Measurements from ENCODE around the gene OR6C4.
A peak's percentile ranks its signal among the peaks of the same experiment; 100 is the strongest.
"Not testable (repeated sequence)": the region's sequence is repeated elsewhere in the genome, so short reads cannot be mapped to it uniquely, and the experiment has no call there.

OR6C4 gene

GRCh38 chr12:55549302-55549701, at the start of gene OR6C4:
OR6C4 (plus strand) TSS chr12:55549602; CDS start chr12:55551227, 1,625 bp downstream.
- no peak for DNase-seq

DNA sequence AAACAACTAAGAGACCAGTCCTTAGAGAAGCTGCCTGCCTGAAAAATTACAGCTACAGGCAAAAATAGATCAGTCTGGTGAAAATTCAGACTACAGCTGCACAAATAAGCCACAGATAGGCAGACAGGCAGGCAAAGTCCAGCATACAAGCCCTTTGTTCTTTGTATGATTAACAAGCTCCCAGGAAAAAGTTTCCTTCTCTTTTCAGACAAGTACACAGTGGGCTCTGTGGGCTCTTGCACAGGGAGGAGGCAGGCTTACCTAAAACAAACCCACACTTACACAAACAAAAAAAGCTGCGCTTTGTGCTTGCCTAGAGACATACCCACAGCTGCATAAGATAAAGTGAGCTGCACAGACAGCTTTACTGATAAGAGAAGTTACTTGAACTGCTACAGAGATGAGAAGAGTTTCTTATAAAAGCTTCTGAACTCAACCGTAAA, 49.6 kb upstream of the OR6C4 start:
- DNase-seq: no peak

GRCh38 chr12:55501601-55502000, 47.8 kb upstream of the OR6C4 start:
- DNase-seq: no peak

DNA sequence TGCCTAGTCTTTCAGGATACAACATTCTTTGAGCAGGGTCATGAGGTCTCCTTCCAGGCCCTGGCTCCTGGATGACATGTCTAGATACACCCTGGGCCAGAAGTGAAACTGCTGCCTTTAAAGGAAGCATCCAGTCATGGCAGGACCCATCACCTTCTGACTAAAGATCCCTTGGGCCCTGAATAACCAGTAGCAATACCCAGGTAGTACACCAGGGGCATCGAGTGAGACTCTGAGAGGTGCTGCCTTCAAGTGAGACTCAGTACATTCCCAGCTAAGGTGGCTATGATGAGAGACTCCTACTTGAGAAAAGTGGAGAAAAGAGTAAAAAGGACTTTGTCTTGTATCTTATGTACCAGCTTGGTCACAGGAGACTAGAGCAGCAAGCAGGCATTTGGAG, 33.7 kb upstream of the OR6C4 start:
- DNase-seq: no peak

- peak; percentile 56 for DNase-seq
Measured at GRCh38 chr12:55516391-55516790, 33.0 kb upstream of the OR6C4 start.

GRCh38 chr12:55548235-55548634, 1.2 kb upstream of the OR6C4 start:
- peak; percentile 52 for DNase-seq

DNA sequence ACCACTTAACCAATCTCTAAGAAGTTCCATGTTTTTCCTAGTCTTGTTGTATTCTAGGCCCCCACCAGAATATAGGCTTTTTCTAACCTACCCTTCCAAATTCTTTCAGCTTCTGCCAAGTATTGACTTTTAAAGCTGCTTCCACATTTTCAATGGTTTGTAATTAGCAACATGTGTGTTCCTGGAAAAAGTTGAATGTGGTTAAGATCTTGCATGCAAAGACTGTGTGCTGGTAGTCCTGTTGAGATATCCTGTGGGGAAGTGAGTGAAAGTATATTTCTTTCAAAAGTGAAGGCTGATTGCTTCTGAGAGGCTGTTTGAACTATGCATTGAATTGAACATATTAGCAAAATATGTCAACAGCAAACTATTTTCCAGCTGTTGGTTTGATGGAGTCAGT, 646 bp upstream of the OR6C4 start:
- peak; percentile 67 for DNase-seq

DNA sequence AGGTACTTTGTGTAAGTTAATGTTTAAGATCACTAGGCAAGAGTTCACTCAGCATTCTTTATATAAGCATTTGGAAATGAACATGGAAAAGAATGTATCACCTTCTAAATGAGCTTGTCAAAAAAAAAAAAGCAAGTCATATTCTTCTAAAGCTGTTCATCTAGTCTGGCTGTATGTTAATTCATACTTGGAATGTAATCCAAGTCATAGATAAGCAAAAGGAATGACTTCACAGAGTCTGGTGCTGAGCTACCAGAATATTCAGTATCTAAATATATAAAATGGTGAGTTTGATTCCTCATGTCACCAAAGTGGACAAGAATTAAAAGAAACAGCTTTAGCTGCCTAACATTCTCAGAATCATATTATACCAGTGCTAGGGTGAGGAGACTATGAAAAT, 4.9 kb downstream of the OR6C4 start:
- no peak for DNase-seq

- DNase-seq: not testable (repeated sequence)
Measured at GRCh38 chr12:55570060-55570459, 20.7 kb downstream of the OR6C4 start.

DNA sequence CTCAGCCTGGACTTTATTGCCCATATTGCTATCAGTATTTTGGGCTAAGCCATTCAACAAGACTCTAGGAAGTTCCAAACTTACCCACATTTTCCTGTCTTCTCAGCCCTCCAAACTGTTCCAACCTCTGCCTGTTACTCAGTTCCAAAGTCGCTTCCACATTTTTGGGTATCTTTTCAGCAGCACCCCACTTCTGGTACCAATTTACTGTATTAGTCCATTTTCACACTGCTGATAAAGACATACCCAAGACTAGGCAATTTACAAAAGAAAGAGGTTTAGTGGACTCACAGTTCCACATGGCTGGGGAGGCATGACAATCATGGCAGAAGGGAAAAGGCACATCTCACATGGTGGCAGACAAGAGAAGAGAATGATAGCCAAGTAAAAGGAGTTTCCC, 21.3 kb downstream of the OR6C4 start:
- not testable (repeated sequence) for DNase-seq

- DNase-seq: no peak
Measured at GRCh38 chr12:55572168-55572567, 22.8 kb downstream of the OR6C4 start, which contains the start of gene OR2AP1. OR2AP1 (plus strand) TSS chr12:55572468; CDS start chr12:55574415, 1,947 bp downstream.

GRCh38 chr12:55582066-55582465, 32.7 kb downstream of the OR6C4 start:
- no peak for DNase-seq

GRCh38 chr12:55585817-55586216, 36.4 kb downstream of the OR6C4 start:
- no peak for DNase-seq

- DNase-seq: not testable (repeated sequence)
Measured at GRCh38 chr12:55590152-55590551, 40.8 kb downstream of the OR6C4 start.
